GM10266 (cell line): Measurements from ENCODE around the gene MPG.

Source experiments
- DNase-seq: peaks from one replicate; pipeline ENCODE4 v3.0.0; 2012; ENCODE audit errors: extremely low spot score
- TF ChIP-seq, protein P1 (sequence below): IDR thresholded peaks from 2 replicates; pipeline ENCODE4 v1.5.1; 2012; ENCODE audit warnings: mild to moderate bottlenecking, low read depth; ENCODE audit not compliant: control insufficient read depth, insufficient read depth; ENCODE audit errors: missing control alignments

Gene MPG

DNA sequence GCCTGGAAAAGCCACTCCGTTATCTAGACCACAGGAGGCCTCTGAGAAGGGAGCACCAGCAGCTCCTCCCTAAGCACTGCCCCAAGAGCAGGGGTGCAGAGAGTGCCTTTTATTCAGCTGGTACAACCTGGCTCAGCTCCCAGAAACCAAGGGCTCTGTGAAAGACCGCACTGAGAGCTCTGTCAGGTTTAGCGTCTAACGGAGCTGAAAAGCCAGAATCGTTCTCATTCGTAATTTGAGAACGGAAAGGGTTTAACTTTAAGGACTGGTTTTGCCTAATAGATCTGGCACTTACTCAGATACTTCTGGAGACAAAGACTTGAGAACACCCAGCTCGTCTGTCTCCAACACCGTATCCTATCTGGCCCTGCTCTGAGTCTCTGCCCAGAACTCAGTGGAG lies 13.5 kb downstream of the MPG start:
- DNase-seq, result no peak
- TF ChIP-seq, protein P1, sequence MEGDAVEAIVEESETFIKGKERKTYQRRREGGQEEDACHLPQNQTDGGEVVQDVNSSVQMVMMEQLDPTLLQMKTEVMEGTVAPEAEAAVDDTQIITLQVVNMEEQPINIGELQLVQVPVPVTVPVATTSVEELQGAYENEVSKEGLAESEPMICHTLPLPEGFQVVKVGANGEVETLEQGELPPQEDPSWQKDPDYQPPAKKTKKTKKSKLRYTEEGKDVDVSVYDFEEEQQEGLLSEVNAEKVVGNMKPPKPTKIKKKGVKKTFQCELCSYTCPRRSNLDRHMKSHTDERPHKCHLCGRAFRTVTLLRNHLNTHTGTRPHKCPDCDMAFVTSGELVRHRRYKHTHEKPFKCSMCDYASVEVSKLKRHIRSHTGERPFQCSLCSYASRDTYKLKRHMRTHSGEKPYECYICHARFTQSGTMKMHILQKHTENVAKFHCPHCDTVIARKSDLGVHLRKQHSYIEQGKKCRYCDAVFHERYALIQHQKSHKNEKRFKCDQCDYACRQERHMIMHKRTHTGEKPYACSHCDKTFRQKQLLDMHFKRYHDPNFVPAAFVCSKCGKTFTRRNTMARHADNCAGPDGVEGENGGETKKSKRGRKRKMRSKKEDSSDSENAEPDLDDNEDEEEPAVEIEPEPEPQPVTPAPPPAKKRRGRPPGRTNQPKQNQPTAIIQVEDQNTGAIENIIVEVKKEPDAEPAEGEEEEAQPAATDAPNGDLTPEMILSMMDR, result no peak

- DNase-seq, result no peak
- TF ChIP-seq, protein P1, result no peak
These were observed 14.7 kb downstream of the MPG start for GRCh38 chr16:92431-93339.

DNA sequence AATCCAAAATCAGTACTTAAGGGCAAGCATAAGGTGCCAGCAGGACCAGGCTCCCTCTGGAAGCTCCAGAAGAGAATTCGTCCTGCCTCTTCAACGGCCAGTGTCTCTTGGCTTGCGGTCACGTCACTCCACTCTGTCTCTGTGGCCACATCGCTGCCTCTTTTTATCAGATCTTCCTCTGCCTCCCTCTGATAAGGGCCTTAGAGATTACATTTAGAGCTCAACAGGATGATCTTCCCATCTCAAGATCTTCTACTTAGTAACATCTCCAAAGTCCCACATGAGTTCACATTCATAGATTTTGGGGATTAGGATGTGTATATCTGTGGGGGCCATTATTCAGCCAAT lies 16.9 kb downstream of the MPG start:
- no peak for DNase-seq
- TF ChIP-seq, protein P1, result no peak

DNA sequence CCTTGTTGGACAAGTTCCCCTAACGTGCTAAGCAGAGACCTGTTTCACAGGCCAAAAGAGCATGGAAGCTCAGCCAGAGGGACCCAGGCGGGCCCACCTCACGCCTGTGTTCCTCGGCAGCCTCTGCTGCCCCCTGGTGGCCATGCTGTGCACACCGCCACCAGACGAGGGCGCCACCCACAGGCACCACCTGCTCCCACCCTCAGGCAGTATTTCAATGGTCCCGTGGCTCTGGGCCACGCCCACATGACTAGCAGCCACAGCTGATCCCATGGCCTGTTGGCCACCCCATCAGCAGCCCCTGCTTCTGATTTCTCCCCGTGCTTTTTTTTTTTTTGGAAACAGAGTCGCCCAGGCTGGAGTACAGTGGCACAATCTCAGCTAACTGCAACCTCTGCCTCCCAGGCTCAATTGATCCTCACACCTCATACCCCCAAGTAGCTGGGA lies 18.9 kb downstream of the MPG start:
- peak; percentile 93 for DNase-seq
- TF ChIP-seq, protein P1, result peak; percentile 100

DNA sequence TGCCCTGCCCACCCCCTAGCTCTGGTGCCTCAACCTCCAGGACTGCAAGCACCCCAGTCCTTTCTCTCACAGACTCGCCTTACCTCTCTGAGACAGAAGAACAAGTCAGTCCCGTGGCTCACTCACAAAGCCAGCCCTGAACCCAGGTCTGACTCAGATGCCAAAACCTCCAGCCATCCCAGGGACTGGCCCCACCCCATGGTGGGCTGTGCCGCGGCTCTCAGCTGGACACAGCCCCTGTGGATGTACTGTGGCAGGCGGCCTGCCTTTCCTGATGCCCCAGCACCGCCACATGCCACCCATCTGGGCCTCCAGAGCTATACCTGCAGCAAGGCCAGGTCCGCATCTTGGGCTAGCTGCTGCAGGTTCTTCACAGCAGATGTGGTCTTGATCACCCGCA lies 19.8 kb downstream of the MPG start:
- TF ChIP-seq, protein P1, result no peak
- DNase-seq, result no peak

DNA sequence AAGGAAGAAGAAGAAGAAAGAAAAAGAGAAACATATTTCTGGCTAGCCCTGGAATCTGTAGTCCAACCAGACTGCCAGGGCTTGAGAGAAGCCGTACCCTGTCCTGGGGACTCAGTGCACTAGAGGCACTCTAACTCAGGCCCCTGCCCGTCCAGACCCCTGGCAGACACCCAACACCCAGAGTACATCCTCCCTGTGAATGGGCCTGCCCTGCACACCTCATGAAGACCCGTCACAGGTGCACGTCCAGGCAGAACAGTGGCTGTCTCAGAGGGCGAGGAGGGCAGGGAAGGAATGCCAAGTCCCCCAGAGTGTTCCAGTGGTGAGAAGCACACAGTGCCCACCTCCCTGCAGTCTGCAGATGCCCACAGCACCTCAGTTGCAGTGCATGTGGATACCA lies 23.0 kb downstream of the MPG start:
- no peak for DNase-seq
- TF ChIP-seq, protein P1, result no peak

DNA sequence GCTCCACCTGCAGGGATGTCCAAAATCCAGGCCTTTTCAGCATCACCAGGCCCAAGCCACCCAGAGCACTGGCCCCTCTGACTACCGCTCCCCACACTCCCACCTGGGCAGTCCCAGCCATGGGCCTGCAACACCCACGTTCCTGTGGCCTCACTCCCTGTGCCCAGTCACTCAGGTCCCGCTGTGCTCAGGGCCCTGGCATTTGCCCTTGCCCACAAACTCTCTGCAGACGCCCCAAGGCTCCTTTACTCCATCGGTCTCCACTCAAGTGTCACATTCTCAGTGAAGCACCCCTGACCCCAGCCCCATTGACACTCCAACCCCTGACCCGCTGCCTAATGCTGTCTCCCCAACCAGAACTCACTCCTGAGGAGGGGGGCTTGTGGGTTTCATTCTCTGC lies 23.6 kb downstream of the MPG start:
- TF ChIP-seq, protein P1, result no peak

More for the DNA sequence above, 23.6 kb downstream of the MPG start:
- no peak for DNase-seq
